Small intestine (tissue), 7 donors: ENCODE results near the gene RBM28. TPM values are rescaled to one million over a fixed set of nuclear protein-coding genes. Genes with fewer than 3 reads are reported as not detected.

ENCODE experiments used
- DNase-seq, 2 donors: peaks; one replicate each; pipeline versions ENCODE4 v3.0.0 to v3.0.0-alpha.2; 2013
- FAIRE-seq: peaks from 2 replicates; lab custom pipeline; 2012; peaks lifted over from hg19 to GRCh38; lab: Jason Lieb, UNC
- H3K27ac ChIP-seq, 3 donors: one replicate each; pipeline ENCODE4 v1.5.1; 2013; ENCODE audit warnings: low read length in 2 of 3, mild to moderate bottlenecking in 2 of 3, control low read depth in 1 of 3, inconsistent platforms in 1 of 3, low read depth in 1 of 3, moderate library complexity in 1 of 3
- H3K27me3 ChIP-seq, 3 donors: one replicate each; pipeline ENCODE4 v1.6.1; 2013; ENCODE audit warnings: low read length in 3 of 3, inconsistent platforms in 1 of 3; ENCODE audit not compliant: control insufficient read depth in 3 of 3, insufficient read depth in 3 of 3
- H3K36me3 ChIP-seq, 3 donors: one replicate each; pipeline ENCODE4 v1.6.1; 2013; ENCODE audit warnings: low read length in 3 of 3, inconsistent platforms in 1 of 3, low read depth in 1 of 3, mild to moderate bottlenecking in 1 of 3, moderate library complexity in 1 of 3; ENCODE audit not compliant: control insufficient read depth in 3 of 3, insufficient read depth in 2 of 3
- H3K4me1 ChIP-seq, 3 donors: one replicate each; pipeline ENCODE4 v1.6.1; 2013; ENCODE audit warnings: low read length in 2 of 3, inconsistent platforms in 1 of 3, low read depth in 1 of 3, mild to moderate bottlenecking in 1 of 3, moderate library complexity in 1 of 3; ENCODE audit not compliant: control insufficient read depth in 3 of 3, insufficient read depth in 2 of 3
- H3K4me3 ChIP-seq, 3 donors: one replicate each; pipeline ENCODE4 v1.5.1; 2013; ENCODE audit warnings: low read length in 3 of 3, control low read depth in 1 of 3, inconsistent platforms in 1 of 3, low read depth in 1 of 3, mild to moderate bottlenecking in 1 of 3, moderate library complexity in 1 of 3
- H3K9me3 ChIP-seq, 2 donors: one replicate each; pipeline ENCODE4 v1.6.1; 2013; ENCODE audit warnings: low read depth in 1 of 2, low read length in 1 of 2; ENCODE audit not compliant: control insufficient read depth in 2 of 2, insufficient read depth in 1 of 2
- WGBS, 3 donors: extraction: QIAGEN DNeasy Blood & Tissue Kit; methylation state at CpG; one replicate each; pipeline ENCODE4 v1.1.7; 2013; 5-methylcytosine and 5-hydroxymethylcytosine counted together
- polyA plus RNA-seq, 4 donors: library from polyadenylated mRNA; stranded (reverse) in 3 of 4; unstranded in 1 of 4; fragments of 200-250 nt in 3 of 4; fragments of 120-200 nt in 1 of 4; gene quantifications; one replicate each; pipeline versions ENCODE4 v1.2.1 to v1.2.3, GENCODE V29; 2013
- donor health status: healthy with polysubstance abuse.
- donor health status: control.
- donor health status: control.
- donor health status: Bipolar disorder and iron deficiency.
- donor health status: healthy.

RBM28 gene
- polyA plus RNA-seq, 4 donors: 11.2 to 23.2 (median 14.6) TPM

GRCh38 chr7:128364166-128364870 lies 20.6 kb upstream of the RBM28 start:
- Histone ChIP-seq H3K9me3 (no peaks in the 10 kb centered on the region), H3K27ac (no peak overlapping the region), H3K4me3 (no peak overlapping the region), H3K36me3 (no peaks in the 10 kb centered on the region), H3K4me1 (peaks cover 0 to 6% (median 0%) of the 10 kb centered on the region in 3 donors), H3K27me3 (peaks cover 9 to 64% (median 13%) of the 10 kb centered on the region in 3 donors)
- FAIRE-seq (no peak), DNase-seq (no peak)
- 67 to 77% (median 68%) methylated on average over 4 of the region's 4 CpGs for WGBS, 3 donors

- Histone ChIP-seq H3K4me1 (peaks cover 0 to 6% (median 0%) of the 10 kb centered on the region in 3 donors), H3K27me3 (peaks cover 9 to 65% (median 13%) of the 10 kb centered on the region in 3 donors), H3K9me3 (no peaks in the 10 kb centered on the region), H3K27ac (no peak overlapping the region), H3K4me3 (no peak overlapping the region), H3K36me3 (no peaks in the 10 kb centered on the region)
- DNase-seq: no peak
- WGBS, 3 donors: 83 to 87% (median 83%) methylated on average over 6 of the region's 6 CpGs
- FAIRE-seq: no peak
Measured at GRCh38 chr7:128363261-128363721, 19.6 kb upstream of the RBM28 start.

- peaks cover 9 to 70% (median 13%) of the 10 kb centered on the region in 3 donors for H3K27me3 ChIP-seq
Measured at GRCh38 chr7:128362670-128363069, 19.0 kb upstream of the RBM28 start.

GRCh38 chr7:128361411-128362379 lies 18.0 kb upstream of the RBM28 start, which contains the start of gene PRRT4:
Gene PRRT4 (minus strand): TSS chr7:128361690.
- FAIRE-seq: no peak
- WGBS, 3 donors: 1 to 2% (median 1%) methylated on average over 55 to 88 of the region's 88 CpGs

More at GRCh38 chr7:128362670-128363069, 19.0 kb upstream of the RBM28 start:
- peaks cover 0 to 6% (median 0%) of the 10 kb centered on the region in 3 donors for H3K4me1 ChIP-seq
- H3K4me3 ChIP-seq: no peak overlapping the region
- no peaks in the 10 kb centered on the region for H3K9me3 ChIP-seq
- FAIRE-seq: no peak
- DNase-seq: no peak
- 61 to 77% (median 67%) methylated on average over 4 of the region's 4 CpGs for WGBS, 3 donors
- no peaks in the 10 kb centered on the region for H3K36me3 ChIP-seq
- no peak overlapping the region for H3K27ac ChIP-seq

GRCh38 chr7:128360359-128360678 lies 16.6 kb upstream of the RBM28 start:
- Histone ChIP-seq H3K36me3 (no peaks in the 10 kb centered on the region), H3K27me3 (peaks cover 9 to 69% (median 13%) of the 10 kb centered on the region in 3 donors), H3K9me3 (no peaks in the 10 kb centered on the region), H3K4me1 (peaks cover 0 to 6% (median 0%) of the 10 kb centered on the region in 3 donors), H3K27ac (no peak overlapping the region), H3K4me3 (peak overlapping the region in 1 of 3 donors; percentile 26)
- DNase-seq (no peak), FAIRE-seq (no peak)
- 28 to 34% (median 33%) methylated on average over 9 of the region's 9 CpGs for WGBS, 3 donors

More at GRCh38 chr7:128361411-128362379, 18.0 kb upstream of the RBM28 start, which contains the start of gene PRRT4:
- no peaks in the 10 kb centered on the region for H3K9me3 ChIP-seq
- H3K4me1 ChIP-seq: peaks cover 0 to 6% (median 0%) of the 10 kb centered on the region in 3 donors
- no peak within 1 kb of the TSS for H3K27ac ChIP-seq
- no peaks in the 10 kb centered on the region for H3K36me3 ChIP-seq
- DNase-seq: peak; percentile 17 to 55
- peaks cover 9 to 70% (median 13%) of the 10 kb centered on the region in 3 donors for H3K27me3 ChIP-seq
- H3K4me3 ChIP-seq: peak within 1 kb of the TSS; percentile 24 to 58 (median 28)

GRCh38 chr7:128359939-128360338 lies 16.2 kb upstream of the RBM28 start:
- FAIRE-seq: no peak
- DNase-seq: no peak
- WGBS, 3 donors: 69 to 78% (median 74%) methylated on average over 4 of the region's 4 CpGs
- no peaks in the 10 kb centered on the region for H3K9me3 ChIP-seq
- no peak overlapping the region for H3K4me3 ChIP-seq
- no peak overlapping the region for H3K27ac ChIP-seq
- peaks cover 9 to 66% (median 13%) of the 10 kb centered on the region in 3 donors for H3K27me3 ChIP-seq
- H3K4me1 ChIP-seq: peaks cover 0 to 6% (median 0%) of the 10 kb centered on the region in 3 donors
- H3K36me3 ChIP-seq: no peaks in the 10 kb centered on the region

GRCh38 chr7:128359336-128359735 lies 15.6 kb upstream of the RBM28 start:
- DNase-seq: no peak
- Histone ChIP-seq H3K4me1 (peaks cover 0 to 6% (median 0%) of the 10 kb centered on the region in 3 donors), H3K27ac (no peak overlapping the region), H3K4me3 (no peak overlapping the region), H3K27me3 (peaks cover 9 to 63% (median 11%) of the 10 kb centered on the region in 3 donors), H3K36me3 (no peaks in the 10 kb centered on the region), H3K9me3 (no peaks in the 10 kb centered on the region)
- WGBS, 3 donors: 94 to 96% (median 95%) methylated on average over 12 of the region's 12 CpGs
- FAIRE-seq: no peak

GRCh38 chr7:128358233-128358632 lies 14.5 kb upstream of the RBM28 start:
- no peaks in the 10 kb centered on the region for H3K9me3 ChIP-seq
- H3K4me1 ChIP-seq: peaks cover 0 to 6% (median 0%) of the 10 kb centered on the region in 3 donors
- no peak overlapping the region for H3K27ac ChIP-seq
- DNase-seq (no peak), FAIRE-seq (no peak)
- whole genome bisulfite sequencing, 3 donors: 63 to 75% (median 74%) methylated on average over 1 of the region's 1 CpG
- no peak overlapping the region for H3K4me3 ChIP-seq
- H3K36me3 ChIP-seq: no peaks in the 10 kb centered on the region
- H3K27me3 ChIP-seq: peaks cover 9 to 62% (median 10%) of the 10 kb centered on the region in 3 donors
